Measurements from ENCODE around the gene TSPAN18. TPM values are rescaled to one million over a fixed set of nuclear protein-coding genes. Genes with fewer than 3 reads are reported as not detected.
A peak's percentile ranks its signal among the peaks of the same experiment; 100 is the strongest.

The TSPAN18 gene
- total and polyA plus RNA-seq, 8 donors, result 2.1 to 60.3 (median 11.0) TPM

DNA sequence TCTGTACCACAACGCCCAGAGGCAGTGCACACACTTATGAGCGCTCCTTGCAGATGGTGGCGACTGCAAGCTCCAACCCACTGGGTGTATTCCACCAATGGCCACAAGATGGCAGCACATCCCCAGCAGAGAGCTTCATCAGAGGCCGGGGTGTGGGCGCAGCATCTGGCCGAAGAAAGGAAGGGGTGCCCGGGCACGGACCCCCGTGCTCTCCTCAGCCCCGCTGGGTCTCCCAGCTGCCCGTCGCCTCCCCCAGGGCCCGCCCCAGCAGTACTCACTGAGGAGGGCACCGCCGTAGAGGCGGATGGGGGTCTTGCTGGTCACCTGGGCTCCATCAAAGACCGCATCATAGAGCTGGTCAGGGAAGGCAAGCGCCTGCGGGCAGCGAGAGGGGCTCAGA lies 209.8 kb downstream of the TSPAN18 start:
- Histone ChIP-seq H3K27me3 (no peaks in the 10 kb centered on the region), H3K36me3 (peaks cover 0 to 49% (median 37%) of the 10 kb centered on the region in 4 donors), H3K9me3 (no peaks in the 10 kb centered on the region), H3K4me3 (no peak overlapping the region), H3K4me1 (peaks cover 0 to 33% (median 14%) of the 10 kb centered on the region in 4 donors), H3K27ac (no peak overlapping the region)
- WGBS, 5 donors, result 17 to 32% (median 25%) methylated on average over 12 to 20 of the region's 20 CpGs
- TF ChIP-seq POLR2A (IDR thresholded peaks at IDR 0.05), result no peak
- TF ChIP-seq, protein P1, sequence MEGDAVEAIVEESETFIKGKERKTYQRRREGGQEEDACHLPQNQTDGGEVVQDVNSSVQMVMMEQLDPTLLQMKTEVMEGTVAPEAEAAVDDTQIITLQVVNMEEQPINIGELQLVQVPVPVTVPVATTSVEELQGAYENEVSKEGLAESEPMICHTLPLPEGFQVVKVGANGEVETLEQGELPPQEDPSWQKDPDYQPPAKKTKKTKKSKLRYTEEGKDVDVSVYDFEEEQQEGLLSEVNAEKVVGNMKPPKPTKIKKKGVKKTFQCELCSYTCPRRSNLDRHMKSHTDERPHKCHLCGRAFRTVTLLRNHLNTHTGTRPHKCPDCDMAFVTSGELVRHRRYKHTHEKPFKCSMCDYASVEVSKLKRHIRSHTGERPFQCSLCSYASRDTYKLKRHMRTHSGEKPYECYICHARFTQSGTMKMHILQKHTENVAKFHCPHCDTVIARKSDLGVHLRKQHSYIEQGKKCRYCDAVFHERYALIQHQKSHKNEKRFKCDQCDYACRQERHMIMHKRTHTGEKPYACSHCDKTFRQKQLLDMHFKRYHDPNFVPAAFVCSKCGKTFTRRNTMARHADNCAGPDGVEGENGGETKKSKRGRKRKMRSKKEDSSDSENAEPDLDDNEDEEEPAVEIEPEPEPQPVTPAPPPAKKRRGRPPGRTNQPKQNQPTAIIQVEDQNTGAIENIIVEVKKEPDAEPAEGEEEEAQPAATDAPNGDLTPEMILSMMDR (IDR thresholded peaks at IDR 0.05), result peak in 6 of 7 experiments; percentile 52 to 97 (median 95)
- DNase-seq, result peak; percentile 89 to 95
- intact Hi-C loops (cut with DNase I; ENCODE audit: low total_unique reads), result loop anchor here (5.0 to 10.0 kb wide), 2 partner anchors 166 to 388 kb away; no protein-coding TSS in a partner anchor

DNA sequence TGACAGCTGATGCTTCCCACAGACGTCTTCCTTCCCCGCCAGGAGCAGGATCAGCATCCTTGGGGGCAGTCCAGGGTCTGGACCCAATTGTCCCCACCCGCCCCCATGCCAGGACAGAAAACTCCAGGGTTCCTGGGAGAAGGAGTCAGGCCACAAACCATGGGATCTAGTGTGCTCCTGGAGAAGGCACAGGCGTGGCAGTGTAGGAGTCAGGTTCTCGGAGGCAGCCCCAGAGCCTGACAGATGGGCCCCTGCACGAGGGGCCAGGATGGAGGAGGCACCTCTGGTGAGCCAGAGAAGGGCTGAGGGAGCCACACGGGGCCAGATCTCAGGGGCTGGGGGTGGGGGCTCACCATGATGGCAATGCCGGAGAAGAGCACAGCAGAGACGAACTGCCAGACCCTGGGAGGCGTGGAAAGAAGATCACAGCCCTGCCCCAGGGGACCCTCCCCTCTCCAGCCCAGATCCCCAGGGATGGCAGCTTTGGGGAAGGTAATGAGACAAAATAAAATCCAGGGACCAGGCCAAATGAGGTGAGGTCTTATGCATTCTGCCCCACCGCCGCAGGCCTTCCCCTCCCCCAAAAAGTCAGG lies 210.3 kb downstream of the TSPAN18 start:
- DNase-seq, result no peak
- TF ChIP-seq EP300 (IDR thresholded peaks at IDR 0.05) (no peak), POLR2A (IDR thresholded peaks at IDR 0.05) (no peak), POLR2AphosphoS5 (IDR thresholded peaks at IDR 0.05) (no peak)
- TF ChIP-seq, protein P1 (IDR thresholded peaks at IDR 0.05), result no peak
- Histone ChIP-seq H3K27me3 (no peaks in the 10 kb centered on the region), H3K4me3 (no peak overlapping the region), H3K4me1 (peaks cover 0 to 37% (median 16%) of the 10 kb centered on the region in 4 donors), H3K27ac (no peak overlapping the region), H3K36me3 (peaks cover 0 to 49% (median 37%) of the 10 kb centered on the region in 4 donors), H3K9me3 (no peaks in the 10 kb centered on the region)
- intact Hi-C loops (cut with DNase I; ENCODE audit: low total_unique reads), result loop anchor here (5.0 to 10.0 kb wide), 2 partner anchors 165 to 388 kb away; no protein-coding TSS in a partner anchor
- 64 to 86% (median 85%) methylated on average over 10 to 12 of the region's 12 CpGs for WGBS, 5 donors

DNA sequence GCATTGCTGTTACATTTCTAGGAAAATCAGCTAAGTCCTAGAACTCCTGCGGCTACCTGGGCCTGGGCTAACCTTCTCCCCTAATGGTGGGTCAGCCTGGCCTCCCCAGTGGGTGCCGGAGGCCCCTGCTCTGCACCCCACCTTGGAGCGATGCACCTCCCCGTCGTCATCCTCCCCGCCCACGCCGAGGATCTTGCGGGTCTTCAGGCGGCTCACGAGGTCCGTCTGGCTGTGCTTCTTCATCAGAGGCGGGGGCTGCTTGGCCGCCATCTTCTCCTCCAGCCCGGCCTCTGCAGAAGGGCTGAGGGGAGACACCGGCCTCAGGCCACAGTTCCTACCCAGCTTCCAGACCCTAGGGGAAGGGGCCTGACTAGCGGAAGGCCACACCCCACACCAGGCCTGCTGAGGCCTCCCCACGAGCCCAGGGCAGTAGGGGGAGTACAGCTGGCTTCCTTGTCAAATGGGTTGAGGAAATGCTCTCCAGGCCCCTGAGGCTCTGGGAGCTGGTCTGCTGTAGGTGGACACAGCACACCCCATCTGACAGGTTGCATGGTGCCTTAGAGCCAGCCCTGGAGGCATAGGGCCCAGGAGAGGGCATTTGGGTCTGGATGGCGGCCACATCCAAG lies 211.4 kb downstream of the TSPAN18 start:
- TF ChIP-seq POLR2AphosphoS5 (IDR thresholded peaks at IDR 0.05) (no peak), EP300 (IDR thresholded peaks at IDR 0.05) (no peak), POLR2A (IDR thresholded peaks at IDR 0.05) (no peak)
- TF ChIP-seq, protein P1 (IDR thresholded peaks at IDR 0.05), result no peak
- Histone ChIP-seq H3K4me3 (no peak overlapping the region), H3K27me3 (no peaks in the 10 kb centered on the region), H3K27ac (no peak overlapping the region), H3K9me3 (no peaks in the 10 kb centered on the region), H3K36me3 (peaks cover 0 to 47% (median 36%) of the 10 kb centered on the region in 4 donors), H3K4me1 (peaks cover 5 to 45% (median 24%) of the 10 kb centered on the region in 4 donors)
- intact Hi-C loops (cut with DNase I; ENCODE audit: low total_unique reads), result loop anchor here (5.0 to 10.0 kb wide), 2 partner anchors 164 to 387 kb away; no protein-coding TSS in a partner anchor
- WGBS, 5 donors, result 81 to 92% (median 88%) methylated on average over 15 to 19 of the region's 19 CpGs
- no peak for DNase-seq

DNA sequence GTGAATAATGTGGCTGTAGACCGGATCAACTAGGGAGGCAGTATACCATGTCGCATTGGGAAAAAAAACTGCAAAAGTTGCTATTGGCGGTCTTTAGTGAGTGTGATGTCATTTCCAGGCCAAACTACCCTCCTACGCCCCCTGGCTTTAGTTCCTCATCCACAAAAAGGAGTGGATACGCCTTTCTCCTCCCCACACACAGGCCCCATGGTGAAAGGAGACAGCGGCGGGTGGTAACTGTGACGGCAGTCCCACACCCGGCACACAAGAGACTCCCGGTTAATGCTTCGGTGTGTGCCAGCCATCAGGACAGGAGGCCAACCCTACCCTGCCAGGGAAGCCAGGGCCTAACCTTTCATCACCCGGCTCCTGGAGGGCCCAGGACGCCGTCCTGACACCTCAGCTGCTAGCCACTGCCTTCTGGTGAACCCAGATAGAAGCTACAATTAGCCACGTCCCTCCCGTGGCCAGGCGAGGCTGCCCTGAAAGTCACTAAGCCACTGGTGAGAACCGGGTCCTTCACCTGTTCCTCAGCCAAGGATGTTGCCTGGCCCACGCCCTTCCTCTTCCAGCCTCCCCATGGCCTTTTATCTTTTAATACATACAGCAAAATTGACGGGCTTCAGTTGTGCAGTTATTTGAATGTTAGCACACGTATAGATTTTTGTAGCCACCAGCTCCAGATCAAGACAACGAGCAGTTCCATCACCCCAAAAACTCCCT lies 213.1 kb downstream of the TSPAN18 start:
- Histone ChIP-seq H3K27ac (no peak overlapping the region), H3K36me3 (peaks cover 0 to 31% (median 21%) of the 10 kb centered on the region in 4 donors), H3K4me3 (no peak overlapping the region), H3K9me3 (no peaks in the 10 kb centered on the region), H3K27me3 (no peaks in the 10 kb centered on the region), H3K4me1 (peaks cover 13 to 60% (median 37%) of the 10 kb centered on the region in 4 donors)
- 76 to 82% (median 77%) methylated on average over 20 to 22 of the region's 22 CpGs for WGBS, 5 donors
- DNase-seq, result peak in 1 of 2 donors; percentile 74
- intact Hi-C loops (cut with DNase I; ENCODE audit: low total_unique reads), result loop anchor here (5.0 to 10.0 kb wide), 2 partner anchors 162 to 385 kb away; no protein-coding TSS in a partner anchor
- TF ChIP-seq, protein P1 (IDR thresholded peaks at IDR 0.05), result peak in 1 of 7 experiments; percentile 8
- no peak for TF ChIP-seq POLR2AphosphoS5 (IDR thresholded peaks at IDR 0.05)

All from stomach (tissue), 9 donors.